HG03520 (cell line): ENCODE results near the gene TDRD12.

Source experiments
- ATAC-seq: cut with Tn5 transposase; IDR thresholded peaks from one replicate; pipeline ENCODE4 v1.9.1; 2021; ENCODE audit warnings: mild to moderate bottlenecking, moderate library complexity; ENCODE audit not compliant: unreplicated experiment

TDRD12 gene, protein sequence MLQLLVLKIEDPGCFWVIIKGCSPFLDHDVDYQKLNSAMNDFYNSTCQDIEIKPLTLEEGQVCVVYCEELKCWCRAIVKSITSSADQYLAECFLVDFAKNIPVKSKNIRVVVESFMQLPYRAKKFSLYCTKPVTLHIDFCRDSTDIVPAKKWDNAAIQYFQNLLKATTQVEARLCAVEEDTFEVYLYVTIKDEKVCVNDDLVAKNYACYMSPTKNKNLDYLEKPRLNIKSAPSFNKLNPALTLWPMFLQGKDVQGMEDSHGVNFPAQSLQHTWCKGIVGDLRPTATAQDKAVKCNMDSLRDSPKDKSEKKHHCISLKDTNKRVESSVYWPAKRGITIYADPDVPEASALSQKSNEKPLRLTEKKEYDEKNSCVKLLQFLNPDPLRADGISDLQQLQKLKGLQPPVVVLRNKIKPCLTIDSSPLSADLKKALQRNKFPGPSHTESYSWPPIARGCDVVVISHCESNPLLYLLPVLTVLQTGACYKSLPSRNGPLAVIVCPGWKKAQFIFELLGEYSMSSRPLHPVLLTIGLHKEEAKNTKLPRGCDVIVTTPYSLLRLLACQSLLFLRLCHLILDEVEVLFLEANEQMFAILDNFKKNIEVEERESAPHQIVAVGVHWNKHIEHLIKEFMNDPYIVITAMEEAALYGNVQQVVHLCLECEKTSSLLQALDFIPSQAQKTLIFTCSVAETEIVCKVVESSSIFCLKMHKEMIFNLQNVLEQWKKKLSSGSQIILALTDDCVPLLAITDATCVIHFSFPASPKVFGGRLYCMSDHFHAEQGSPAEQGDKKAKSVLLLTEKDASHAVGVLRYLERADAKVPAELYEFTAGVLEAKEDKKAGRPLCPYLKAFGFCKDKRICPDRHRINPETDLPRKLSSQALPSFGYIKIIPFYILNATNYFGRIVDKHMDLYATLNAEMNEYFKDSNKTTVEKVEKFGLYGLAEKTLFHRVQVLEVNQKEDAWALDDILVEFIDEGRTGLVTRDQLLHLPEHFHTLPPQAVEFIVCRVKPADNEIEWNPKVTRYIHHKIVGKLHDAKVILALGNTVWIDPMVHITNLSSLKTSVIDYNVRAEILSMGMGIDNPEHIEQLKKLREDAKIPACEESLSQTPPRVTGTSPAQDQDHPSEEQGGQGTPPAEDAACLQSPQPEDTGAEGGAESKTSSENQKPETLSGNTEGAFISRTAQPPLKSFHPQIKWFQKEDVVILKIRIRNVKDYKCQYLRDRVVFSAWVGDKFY (N-terminal part only)

GRCh38 chr19:32719611-32720059 lies at the start of gene TDRD12:
TSS of gene TDRD12 (plus strand) at chr19:32719767. CDS start at chr19:32720073, 306 bp downstream.
- no peak for ATAC-seq

GRCh38 chr19:32671883-32672593 lies 47.5 kb upstream of the TDRD12 start:
- no peak for ATAC-seq

DNA sequence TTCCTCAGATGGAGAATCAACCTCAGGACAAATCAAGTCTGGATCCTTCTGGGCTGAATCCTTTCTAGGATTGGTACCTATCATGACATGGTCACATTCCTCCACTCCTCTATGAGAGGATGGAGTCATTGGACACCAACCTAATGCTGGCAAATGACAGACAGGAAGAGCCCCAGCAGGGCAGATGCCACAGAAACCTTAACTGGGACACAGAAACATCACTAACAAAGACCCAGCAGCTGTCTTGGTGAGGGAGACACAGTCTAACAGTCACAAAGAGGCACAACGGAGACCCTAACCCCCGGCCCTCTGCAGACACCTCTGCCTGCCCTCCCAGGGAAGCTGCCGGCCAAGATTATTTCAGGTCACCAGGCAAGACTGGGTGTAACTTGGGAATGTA lies 46.7 kb upstream of the TDRD12 start:
- no peak for ATAC-seq

- no peak for ATAC-seq
Measured at GRCh38 chr19:32673573-32673972, 46.0 kb upstream of the TDRD12 start.

GRCh38 chr19:32674153-32674930 lies 45.2 kb upstream of the TDRD12 start:
- ATAC-seq: no peak

GRCh38 chr19:32674931-32675719 lies 44.4 kb upstream of the TDRD12 start, which contains the start of gene ANKRD27:
TSS of gene ANKRD27 (minus strand) at chr19:32675180. CDS start at chr19:32659015, 16,165 bp downstream.
- ATAC-seq: peak; percentile 96

GRCh38 chr19:32675720-32676185 lies 43.8 kb upstream of the TDRD12 start, which contains the start of gene RGS9BP:
TSS of gene RGS9BP (plus strand) at chr19:32675848. CDS start at chr19:32676264, 416 bp downstream.
- no peak for ATAC-seq

GRCh38 chr19:32676186-32676894 lies 43.2 kb upstream of the TDRD12 start:
- no peak for ATAC-seq

GRCh38 chr19:32676895-32677359 lies 42.6 kb upstream of the TDRD12 start:
- ATAC-seq: no peak

DNA sequence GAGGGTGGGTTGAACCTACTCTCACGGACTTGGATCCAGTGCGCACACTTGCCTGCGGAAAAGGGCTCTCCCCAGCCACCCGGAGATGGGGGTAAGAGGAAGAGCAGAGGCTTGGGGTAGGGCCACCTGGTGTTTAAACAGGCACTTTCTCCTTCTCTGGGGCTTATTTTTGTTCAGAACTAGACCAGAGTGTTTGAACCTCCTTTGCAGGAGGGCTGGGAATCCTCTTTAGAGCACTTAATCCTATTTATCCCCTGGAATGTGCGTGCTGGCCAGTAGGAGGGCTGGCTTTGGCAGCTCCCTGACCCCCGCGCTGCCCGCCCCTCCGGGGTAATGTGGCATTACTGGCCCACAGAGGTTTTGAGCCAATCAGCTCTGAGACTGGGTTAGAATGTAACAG lies 41.9 kb upstream of the TDRD12 start:
- no peak for ATAC-seq

DNA sequence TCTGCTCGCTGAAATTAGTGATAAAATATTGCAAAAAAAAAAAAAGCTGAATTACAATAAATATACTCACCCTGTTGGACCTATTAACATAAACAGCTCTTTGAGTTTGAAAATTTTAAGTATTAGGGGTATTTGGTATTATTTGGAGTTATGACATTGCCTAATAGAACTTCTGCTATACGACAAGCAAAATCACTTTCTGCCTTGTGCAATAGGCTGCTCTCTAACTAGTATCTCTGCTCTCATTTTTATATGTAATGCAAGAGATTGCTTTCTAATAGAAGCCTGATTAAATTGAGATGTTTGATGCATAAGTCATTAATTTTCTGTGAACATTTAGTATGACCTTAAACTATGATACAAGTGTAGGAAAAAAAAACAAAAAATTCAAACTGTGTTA lies 38.6 kb upstream of the TDRD12 start:
- ATAC-seq: no peak

DNA sequence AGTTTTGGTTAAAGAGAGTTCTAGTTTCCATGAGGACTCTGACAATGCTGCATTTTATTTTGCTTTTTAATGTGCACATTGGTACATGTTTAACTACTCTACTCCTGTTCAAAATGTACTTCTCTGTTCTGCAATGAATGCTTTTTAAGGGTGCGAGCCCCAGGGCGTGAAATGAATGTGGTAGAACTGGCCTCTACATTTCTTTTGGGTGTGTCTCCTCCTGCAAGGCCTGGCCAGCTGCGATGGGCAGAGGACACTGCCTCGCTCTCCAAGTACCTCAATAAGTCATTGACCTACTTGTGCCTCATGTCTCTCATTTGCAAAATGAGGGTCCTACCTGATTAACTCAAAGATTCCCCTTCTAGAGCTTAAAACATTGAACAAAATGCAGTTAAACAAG lies 37.2 kb upstream of the TDRD12 start:
- ATAC-seq: no peak

DNA sequence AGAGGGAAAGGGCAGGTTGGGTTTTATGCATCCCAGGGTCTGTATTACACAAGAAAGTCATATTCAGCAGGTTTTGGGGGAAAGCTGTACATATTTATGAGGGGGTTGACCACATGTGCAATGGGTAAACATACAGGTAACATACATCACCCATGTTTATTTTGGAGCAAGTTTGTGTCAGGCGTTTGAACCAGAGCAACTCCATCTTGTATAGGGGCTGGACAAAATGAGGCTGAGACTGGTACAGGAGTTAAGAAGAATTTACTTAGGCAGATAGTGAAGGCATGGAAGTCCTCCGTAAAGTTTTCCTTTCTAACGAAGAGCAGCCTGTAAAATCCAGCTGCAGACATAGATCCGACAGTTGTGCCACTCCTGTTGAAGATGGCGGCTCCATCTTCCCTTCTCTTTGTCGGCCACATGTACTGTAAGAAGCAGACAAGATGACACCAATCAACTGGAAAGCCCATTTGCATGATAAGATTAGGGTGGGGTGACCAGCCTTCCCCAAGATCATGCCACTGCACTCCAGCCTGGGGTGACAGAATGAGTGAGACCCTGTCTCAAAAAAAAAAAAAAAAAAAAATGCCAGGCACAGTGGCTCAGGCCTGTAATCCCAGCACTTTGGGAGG lies 32.6 kb upstream of the TDRD12 start:
- ATAC-seq: no peak

- ATAC-seq: no peak
Measured at GRCh38 chr19:32687681-32688080, 31.9 kb upstream of the TDRD12 start.

DNA sequence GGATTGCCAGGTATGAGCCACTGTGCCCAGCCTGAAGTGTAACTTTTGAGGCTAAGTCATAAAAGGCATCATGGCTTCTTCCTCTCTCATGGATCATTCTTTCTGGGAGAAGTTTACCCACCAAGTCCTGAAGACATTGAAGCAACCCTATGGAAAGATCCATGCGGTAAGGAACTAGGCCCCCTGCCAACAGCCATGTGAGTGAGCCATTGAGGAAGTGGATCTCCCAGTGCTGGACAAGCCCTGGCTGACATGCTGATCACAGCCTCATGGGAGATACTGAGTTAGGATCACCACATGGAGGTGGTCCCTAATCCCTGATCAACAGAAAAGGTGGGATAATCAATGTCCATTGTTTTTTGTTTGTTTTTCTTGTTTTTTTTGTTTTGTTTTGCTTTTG lies 31.3 kb upstream of the TDRD12 start:
- ATAC-seq: no peak

DNA sequence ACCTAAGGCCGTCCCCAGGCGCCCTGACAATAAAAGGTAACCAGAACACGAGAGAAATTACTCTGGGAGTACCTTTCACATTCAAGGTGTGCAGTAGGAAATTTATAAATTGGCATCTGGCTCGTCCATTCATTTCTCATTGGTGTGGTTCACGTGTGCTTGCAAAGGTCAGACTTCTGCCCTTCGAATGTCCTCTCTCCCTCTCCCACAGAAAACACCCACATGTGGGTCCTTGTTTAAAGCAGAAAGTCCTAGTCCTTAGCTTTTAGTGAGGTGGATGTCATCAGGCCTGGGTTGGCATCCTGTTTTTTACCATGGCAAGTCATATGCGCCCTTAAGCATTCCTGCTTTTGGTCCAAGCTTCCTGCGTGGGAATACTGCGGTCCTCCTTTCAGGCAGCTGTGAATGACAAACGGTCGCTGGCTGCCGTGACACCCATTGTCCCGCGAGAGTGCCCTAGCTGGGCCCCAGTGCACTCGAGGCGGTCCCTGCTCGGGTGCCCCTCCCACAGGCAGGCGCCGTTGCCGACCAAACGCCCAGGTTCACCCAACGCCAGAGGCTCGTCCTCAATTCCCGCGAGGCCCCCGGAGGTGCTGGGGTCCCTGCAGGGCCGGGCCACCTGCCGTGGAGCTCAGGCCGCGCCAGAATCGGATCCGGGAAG lies 28.1 kb upstream of the TDRD12 start, which contains the start of gene NUDT19:
Gene NUDT19, plus strand, starts transcription at position 531 of the 661 bp plus-strand sequence. CDS start 140 bp downstream, outside the sequence.
- ATAC-seq: peak; percentile 77
